ENCODE data around the gene PIGL.
"Not testable (repeated sequence)": the region's sequence is repeated elsewhere in the genome, so short reads cannot be mapped to it uniquely, and the experiment has no call there.

PIGL gene

DNA sequence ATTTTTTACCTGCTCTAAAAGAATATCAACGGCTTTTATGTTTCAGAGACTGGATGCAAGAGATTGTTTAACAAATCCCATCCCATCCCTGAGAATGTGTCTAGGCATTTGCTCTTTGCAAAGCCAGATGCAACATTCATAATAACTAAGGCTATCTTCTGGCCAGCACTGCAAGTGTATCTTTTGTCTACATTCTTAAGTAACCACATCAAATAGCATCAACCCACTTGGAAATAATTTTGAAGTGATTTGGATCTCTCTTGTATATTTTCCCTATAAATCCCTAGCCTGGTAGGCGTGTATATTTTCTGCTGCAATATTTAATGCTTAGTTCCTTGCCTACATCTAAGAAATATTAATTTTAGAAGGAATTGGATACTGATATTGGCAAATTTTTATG is 64.3 kb downstream of the PIGL start:
- no peak for DNase-seq

DNA sequence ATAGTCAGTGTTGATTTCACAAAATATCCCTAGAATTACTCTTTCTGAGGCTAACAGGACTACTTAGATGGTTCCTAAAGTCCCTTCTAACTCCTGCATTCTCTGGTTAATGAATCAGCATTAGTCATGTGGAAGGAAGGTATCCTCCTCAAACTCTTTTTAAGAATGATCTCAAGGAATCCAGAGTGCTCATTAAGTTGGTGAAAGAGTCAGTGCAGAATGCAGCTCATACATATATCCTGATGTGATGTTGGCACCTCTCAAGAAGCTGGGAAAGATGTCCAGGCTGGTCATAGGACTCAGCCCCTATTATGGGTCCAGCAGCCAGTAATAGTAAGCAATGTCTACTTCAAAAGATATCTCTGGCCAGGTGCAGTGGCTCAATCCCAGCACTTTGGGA is 65.5 kb downstream of the PIGL start:
- no peak for DNase-seq

DNA sequence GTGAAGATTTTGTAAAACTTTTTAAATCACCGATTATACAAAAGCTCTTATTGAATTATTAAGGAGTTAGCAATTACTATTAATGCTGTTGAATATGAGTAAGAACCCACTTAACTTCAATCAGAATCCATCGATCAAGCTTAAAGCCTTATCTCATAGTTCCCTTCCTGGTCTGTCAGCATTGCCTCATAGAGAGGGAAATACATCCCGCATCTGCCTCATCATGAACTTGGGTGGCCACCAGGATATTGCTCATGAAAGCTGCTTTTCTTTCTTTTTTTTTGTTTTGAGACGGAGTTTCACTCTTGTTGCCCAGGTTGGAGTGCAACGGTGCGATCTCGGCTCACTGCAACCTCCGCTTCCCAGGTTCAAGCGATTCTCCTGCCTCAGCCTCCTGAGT is 66.7 kb downstream of the PIGL start:
- no peak for DNase-seq

DNA sequence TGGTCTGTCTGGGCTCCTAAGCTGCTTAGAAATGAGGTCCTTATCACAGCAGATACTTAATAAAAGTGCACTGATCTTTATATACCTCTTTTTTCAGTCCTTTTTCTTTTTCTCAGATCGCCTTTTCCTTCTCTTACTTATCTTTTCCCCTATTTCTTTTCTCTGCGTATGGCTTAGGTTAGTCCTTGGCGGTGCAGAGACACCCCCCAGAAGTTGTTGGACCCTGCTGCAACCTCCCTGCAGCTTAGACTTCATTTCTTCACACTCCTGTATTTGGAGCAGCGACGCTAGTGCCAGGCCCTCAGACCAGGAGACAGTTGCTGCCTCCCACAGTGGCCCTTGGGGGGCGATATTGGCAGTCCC is 68.6 kb downstream of the PIGL start:
- DNase-seq = no peak

DNA sequence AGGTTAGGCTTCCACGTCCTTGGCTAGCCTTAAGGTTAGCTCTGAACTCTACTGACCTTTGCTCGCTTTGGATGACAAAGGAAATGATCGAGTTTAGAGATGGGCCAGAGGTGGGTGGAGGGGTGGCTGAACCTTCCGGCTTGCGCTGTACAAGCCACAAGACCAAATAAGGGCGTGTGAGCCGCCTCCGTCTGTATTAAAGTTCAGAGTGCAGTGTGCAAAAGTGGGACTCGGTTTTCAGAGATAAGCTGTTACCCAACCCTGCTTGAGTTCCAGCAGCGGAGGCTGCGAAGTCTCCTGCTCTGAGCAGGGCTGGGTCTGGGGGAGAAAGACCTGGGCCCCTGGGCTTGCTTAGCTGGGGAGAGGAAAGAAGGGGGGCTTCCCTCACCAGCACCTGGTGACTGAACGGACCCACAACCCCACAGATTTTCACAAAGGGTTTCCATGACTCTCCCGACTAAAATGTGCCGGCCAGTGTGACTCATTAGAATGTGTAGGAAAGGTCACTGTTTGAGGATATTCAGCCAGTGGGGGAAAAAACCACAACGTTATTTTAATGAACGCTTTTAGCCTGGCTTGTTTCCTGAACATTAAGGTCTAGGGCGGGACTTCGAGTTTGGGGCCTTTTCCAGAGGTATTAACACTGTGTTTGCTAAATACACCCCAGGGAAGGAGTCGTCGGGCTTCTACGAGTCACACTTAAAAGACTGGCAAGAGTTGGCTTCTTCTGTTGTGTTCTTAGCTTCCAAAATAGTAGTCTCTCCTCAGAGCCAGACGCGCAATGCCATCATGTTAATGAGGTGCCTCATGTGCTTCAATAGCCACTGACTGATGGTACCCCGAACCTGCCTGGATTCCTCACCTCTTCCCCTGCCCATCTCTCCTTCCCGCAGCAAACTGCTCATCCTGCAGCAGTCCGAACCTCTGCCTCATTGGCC is 69.3 kb downstream of the PIGL start:
- DNase-seq = peak; percentile 71

DNA sequence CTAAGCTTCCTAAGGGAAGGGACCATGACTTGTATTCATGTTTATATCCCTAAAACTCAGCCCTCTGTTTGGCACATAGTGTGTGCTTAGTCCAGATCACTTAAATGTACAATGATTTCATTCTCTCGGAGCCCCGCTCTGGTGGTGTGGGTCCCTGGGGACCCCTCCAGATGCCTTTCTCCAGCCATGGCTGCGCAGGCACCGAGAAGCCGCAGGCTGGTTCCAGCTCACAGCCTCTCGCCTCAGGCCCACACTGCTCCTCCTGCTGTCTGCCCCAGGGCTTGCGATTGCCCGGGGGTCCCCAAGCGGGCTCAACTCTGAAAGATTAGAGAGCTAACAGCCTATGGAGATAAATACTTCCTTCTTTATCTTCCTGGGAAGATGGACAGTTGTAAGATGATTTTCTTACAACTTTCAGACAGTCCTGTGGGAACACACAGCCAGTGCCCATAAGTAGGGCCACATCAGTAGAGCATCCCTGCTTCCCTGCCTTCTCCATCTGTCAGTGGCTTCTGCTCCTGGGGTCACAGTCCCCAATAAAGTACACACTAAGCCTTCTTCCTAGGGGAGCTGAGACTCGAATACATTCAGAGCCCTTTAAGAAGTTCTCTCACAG is 70.0 kb downstream of the PIGL start:
- DNase-seq = peak; percentile 33

DNA sequence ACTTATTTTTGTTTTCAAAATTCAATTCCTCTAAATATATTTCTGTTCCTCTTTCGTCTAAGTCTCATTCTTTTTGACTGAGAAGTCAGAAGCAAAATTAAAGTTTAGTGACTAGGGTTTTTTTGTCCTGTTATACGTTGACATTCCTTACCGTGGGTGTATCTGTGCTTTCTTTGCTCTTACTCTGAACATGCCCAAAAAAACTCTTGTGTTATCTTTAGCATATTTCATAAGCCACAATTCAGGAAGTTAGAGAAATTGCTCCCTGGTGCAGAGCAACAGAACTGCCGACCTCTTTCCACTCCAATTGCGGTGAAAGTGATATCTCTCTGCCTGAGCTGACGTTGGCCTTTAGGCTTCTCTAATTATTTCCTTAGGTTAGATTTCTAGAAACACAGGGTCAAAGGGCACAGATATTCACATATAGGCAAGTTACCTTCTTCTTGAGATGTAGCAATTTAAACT is 70.6 kb downstream of the PIGL start:
- DNase-seq = no peak

DNA sequence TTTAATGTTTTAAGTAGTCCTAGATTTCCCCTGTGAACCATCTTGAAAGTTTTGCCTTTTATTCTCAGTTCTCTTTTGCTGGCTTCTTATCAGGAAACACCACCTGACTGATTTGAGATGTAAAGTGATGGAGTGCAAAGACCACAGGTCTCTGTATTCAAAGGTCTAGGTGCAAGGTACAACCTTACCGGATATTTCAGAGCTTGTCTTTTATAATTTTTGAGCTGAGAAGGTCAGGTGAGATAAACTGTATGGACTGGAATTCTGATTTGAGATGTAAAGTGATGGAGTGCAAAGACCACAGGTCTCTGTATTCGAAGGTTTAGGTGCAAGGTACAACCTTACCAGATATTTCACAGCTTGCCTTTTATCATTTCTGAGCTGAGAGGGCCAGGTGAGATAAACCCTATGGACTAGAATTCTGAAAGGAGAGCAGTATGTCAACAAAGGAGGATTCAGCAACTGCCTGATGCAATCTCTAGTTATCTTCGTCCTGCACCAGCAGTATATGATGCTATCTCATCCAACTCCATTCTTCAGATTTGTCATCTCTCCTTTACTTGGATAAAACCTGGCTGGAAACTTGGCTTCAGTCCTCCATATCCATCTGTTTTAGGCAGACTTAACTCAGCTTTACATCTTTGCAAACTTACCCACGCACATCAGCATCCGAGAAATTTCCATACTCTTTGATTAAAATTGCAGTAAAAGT is 72.0 kb downstream of the PIGL start:
- DNase-seq = no peak

DNA sequence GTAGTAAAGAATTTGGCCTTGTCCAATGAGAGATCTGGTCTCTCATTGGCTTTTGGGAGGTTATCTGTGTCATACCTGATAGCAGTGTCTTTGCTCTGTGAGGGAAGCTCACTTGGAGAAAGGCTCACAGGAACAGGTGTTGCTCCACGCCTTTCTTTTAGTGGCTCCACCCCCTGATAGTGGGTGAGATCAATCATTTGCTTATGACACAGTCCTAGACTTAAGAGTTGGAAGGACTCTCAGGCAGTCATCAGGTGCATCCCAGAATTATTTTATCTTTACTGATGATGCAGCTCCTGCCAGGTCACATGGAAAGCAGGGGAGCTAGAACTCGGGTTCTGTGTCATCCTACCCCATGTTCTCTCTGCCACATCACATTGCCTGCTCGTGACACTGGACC is 76.9 kb downstream of the PIGL start:
- no peak for DNase-seq

DNA sequence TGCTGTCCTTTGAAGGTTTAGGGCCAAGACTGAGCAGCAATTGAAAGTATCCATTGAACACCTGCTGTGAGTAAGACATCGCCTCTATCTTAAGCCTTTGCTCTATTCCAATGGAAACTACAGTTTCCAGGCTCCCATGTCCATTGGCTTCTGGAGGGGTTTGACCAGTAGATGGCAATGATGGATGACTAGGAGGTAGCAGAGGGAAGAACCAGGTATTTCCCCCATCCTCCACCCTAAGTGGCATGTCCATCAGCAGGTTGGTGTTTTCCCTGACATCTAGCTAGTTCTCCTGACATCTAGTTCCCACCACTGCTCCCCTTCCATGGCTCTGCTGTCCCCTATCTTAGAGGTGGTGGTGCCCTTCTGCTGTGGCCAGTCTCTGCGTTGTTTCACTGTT is 77.5 kb downstream of the PIGL start:
- DNase-seq = no peak

DNA sequence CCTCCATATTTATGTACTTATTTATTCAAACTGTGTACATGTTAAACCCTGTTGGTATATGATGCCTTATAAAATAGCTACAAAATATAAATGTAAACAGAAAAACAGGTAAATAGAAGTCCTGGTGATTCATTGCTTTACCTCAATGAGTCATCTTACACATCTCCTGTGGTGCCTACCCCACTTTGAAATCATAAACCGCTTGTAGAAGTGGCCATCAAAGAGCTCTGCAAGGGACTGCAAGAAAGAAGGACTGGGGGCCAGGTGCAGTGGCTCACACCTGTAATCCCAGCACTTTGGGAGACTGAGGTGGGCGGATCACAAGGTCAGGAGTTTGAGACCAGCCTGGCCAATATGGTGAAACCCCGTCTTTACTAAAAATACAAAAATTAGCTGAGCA is 79.1 kb downstream of the PIGL start:
- not testable (repeated sequence) for DNase-seq

DNA sequence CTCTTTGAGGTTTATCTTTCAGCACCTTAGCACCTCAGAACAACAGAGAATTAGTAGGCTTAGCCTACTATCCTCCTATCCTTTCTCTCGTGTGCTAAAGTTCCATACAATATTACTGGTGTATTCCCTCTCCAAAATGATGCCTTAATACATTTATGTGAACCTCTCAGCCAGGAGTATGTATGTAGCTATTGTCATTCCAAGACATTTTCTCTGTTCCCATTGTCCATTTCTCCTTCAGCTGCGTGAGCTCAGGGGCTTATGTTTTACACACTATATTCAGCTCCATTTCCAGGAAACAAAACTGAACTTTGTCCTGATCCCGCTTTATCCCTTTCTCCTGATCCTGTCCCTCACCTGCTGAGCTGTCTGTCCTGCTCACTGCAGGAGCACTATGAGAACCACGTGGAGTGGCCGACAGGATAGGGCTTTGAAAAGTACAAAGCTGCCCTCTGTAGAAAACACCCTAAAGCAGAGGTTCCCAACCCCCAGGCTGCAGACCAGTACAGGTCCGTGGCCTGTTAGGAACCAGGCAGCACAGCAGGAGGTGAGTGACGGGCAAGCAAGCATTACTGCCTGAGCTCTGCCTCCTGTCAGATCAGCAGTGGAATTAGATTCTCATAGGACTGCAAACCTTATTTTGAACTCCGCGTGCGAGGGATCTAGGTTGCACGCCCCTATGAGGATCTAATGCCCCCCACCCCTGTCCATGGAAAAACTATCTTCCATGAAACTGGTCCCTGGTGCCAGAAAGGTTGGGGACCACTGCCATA is 80.5 kb downstream of the PIGL start:
- no peak for DNase-seq

DNA sequence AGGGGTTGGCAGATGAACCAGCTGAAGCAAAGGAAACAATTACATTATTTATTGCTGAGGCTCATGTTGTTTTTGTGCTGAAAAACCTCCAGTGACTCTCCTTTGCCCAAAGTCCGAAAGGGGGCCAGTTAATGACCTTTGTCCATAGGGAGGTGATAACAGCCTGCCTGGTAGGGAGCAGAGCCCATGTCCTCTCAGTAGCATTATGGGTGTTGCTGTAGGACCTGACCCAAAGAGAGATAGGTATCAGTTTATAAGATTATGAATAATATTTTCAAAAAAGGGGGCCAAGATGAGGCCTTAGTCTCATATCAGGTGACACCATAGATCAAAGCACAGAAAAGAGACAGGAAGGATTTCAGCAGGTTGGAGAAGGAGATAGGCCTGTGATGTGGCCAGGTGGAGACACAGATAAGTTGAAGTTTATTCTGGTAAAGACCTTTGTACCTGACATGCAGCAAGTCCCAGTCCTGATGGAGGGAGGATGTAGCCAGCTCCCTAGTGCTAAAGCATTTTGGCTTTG is 81.2 kb downstream of the PIGL start:
- DNase-seq = no peak

DNA sequence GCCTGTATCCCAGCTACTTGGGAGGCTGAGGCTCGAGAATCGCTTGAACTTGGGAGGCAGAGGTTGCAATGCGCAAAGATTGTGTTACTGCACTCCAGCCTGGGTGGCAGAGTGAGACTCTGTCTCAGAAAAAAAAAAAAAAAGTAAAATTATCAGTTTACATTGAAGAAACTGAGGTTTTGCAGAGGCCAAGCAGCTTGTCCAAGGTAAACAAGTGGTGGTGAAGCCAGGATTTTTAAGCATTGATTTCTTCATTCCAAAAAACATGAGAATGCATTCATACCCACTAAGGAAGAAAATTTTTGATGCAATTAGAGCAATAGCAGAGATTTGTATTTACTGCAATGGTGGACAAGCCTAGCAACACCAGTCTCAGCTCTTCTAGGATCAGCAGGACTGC is 83.5 kb downstream of the PIGL start:
- no peak for DNase-seq

DNA sequence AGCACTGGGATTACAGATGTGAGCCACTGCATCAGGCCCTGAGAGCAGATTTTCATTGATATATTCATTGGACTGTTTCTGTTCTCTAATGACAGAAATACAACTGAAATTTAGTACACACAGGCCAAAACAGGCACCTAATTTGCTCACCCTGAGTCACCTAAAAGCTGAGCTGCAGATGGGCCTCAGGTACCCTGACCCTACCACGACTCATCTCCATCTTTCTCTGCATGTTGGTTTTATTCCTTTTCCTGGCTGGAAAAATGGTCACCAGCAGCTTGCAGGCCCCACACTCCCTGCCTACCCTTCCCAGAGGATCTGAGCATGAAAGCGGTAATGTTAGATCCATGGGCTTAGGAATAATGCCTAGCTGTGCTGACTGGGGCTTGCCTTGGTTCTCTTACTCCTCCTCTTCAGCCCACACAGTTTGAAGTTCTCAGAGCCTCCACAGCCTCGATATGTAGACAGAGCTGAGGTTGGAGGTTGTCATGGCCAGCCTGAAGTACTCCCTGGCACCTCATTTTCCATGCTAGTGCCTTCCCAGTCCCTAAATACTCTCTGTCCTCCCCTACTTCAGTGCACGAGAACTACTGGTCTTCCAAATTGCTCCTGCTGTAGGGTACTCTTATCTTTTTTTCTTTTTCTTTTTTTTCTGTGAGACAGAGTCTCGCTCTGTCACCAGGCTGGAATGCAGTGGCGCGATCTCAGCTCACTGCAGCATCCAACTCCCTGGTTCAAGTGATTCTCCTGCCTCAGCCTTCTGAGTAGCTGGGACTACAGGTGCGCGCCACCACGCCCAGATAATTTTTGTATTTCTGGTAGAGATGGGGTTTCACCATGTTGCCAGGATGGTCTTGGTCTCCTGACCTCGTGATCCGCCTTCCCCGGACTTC is 85.2 kb downstream of the PIGL start:
- no peak for DNase-seq

DNA sequence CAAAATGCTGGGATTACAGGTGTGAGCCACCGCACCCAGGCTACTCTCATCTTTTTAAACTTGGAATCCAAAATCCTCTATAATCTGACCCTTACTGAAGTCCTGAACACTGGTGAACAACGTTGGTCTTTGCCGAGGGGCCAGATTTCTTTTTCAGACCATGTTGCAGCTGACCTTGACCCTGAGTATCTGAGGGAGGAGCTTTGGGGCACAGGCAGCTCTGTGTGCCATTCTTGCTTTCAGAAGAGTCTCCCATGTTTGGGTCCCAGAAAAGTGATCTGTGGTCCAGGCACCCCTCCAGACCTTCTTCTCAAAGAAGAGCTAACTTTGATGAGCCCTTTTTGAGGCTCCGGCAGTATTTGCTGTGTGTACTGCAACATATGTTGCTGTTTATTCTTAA is 85.8 kb downstream of the PIGL start:
- DNase-seq = no peak

DNA sequence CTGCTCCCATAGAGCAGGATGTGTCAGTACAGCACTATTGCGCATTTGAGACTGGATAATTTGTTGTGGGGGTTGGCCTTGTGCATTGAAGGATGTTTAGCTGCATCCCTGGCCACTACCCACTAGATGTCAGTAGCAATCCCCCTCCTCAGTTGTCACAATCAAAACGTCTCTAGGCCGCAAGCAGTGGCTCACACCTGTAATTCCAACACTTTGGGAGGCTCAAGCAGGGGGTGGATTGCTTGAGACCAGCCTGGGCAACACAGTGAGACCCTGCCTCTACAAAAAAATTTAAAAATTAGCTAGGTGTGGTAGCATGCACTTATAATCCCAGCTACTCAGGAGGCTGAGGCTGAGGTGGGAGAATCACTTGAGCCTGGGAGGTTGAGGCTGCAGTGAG is 87.8 kb downstream of the PIGL start:
- no peak for DNase-seq

DNA sequence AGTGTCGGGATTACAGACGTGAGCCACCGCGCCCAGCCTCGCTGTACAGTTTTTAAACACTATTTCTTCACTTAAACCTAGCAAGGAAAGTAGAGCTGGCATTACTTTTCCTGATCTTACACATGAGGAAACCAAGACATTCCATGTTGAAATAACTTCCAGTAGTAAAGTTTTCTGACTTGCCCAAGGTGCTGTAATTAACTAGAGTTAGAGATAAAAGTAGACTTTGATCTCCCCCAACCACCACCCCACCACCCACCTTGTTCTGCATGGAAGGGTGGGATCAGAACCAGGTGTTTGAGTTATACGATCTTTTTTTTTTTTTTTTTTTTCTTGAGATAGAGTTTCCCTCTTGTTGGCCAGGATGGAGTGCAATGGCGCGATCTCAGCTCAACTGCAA is 89.2 kb downstream of the PIGL start:
- DNase-seq = no peak

DNA sequence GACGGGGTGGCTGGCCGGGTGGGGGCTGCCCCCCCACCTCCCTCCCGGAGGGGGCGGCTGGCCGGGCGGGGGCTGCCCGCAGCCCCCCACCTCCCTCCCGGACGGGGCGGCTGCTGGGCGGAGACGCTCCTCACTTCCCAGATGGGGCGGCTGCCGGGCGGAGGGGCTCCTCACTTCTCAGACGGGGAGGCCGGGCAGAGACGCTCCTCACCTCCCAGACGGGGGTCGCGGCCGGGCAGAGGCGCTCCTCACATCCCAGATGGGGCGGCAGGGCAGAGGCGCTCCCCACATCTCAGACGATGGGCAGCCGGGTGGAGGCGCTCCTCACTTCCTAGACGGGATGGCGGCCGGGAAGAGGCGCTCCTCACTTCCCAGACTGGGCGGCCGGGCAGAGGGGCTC is 95.1 kb downstream of the PIGL start:
- DNase-seq = not testable (repeated sequence)

DNA sequence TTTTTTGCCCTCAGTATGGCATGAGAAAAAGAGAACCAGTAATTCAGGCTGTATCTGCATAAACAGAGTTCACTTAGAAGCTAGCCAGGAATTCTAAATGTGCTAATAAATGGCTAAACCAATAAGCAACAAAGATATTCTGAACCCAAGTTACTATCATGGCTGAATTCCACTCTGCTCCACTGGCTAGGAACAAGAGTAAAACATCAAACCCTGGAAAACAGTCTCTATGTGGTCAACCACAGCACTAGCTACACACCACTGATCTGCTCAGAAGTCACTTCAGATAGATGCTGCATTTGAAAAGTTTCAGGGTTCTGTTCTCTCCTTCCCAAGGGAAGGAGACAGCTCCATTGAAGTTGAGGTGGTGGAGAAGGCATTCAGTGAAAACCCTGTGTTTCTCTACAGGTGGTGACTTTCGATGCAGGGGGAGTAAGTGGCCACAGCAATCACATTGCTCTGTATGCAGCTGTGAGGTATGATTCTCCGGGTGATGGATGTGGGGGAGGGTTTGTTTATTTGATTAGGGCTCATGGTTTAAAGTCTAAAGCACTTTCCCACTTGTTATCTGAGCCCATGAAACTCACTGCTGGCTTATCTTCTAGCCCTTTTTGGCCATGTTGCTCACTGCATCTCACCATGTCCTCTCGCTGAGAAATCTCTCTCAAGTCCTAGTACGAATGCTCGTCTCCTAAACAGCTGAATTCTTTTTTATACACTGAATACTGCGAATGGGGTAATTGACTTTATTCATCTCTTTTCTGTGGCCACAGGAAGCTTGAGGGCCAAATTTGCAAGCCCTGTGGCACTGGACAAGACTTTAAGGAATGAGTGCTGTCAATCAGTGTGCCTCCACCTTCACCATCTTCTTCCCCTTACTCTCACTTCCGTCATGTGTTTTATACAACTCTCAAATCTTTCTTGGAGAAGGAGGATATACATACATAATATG is 96.4 kb downstream of the PIGL start:
- DNase-seq = no peak

DNA sequence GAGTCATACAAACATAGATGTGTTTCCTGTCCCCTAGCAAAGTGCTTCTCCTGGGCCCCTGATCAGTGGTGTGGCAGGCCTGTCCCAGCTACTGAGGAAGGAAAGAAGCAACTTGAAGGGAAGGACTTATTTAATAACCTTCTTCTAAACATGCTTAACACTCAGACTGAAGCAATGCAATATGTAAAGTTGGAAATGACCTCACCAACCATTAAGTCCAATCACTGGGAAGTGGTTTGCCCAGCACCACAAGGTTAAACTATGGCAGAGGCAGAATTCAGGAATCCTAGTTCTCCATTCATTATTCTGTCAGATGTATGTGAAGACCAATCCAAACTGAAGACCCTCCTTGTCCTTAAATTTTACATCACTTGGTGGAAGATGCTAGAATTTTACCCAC is 97.2 kb downstream of the PIGL start:
- DNase-seq = no peak
